GM12872 (cell line): ENCODE data around the gene PARD3B.

Experiments
- TF ChIP-seq, protein P1 (sequence below): IDR thresholded peaks from 3 replicates; pipeline ENCODE4 v1.5.1; 2011; ENCODE audit warnings: low read depth, mild to moderate bottlenecking, low read length, moderate library complexity; ENCODE audit not compliant: insufficient read depth

The PARD3B gene

DNA sequence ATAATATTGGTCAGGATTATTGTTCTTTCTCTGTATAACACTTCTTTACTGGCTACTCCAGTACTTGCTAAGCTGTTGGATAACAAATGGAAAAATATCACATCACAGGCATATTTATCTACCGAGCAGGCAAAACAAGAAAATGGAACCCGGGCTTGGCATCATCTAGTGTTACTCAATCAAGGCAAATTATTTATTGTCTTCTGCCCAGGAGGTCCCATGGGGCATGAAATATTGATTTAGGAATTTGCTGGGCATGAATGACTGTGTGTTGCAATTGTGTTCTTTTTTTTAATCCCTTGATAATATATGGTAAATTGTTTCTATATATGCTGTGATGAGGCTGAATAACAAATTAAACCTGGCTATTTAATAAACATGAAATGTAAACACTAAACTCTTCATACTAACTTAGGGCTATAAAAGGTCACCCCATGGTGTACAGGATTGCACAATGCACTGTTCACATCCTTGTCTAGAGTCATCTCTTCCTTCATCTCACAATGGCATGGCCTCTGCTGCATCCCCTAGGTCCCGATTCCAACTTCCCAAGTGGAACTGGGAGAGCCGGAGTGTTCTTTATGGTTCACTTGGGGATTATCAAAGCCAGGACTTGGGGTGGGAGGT, 2.2 kb upstream of the PARD3B start:
- TF ChIP-seq, protein P1, sequence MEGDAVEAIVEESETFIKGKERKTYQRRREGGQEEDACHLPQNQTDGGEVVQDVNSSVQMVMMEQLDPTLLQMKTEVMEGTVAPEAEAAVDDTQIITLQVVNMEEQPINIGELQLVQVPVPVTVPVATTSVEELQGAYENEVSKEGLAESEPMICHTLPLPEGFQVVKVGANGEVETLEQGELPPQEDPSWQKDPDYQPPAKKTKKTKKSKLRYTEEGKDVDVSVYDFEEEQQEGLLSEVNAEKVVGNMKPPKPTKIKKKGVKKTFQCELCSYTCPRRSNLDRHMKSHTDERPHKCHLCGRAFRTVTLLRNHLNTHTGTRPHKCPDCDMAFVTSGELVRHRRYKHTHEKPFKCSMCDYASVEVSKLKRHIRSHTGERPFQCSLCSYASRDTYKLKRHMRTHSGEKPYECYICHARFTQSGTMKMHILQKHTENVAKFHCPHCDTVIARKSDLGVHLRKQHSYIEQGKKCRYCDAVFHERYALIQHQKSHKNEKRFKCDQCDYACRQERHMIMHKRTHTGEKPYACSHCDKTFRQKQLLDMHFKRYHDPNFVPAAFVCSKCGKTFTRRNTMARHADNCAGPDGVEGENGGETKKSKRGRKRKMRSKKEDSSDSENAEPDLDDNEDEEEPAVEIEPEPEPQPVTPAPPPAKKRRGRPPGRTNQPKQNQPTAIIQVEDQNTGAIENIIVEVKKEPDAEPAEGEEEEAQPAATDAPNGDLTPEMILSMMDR = no peak

DNA sequence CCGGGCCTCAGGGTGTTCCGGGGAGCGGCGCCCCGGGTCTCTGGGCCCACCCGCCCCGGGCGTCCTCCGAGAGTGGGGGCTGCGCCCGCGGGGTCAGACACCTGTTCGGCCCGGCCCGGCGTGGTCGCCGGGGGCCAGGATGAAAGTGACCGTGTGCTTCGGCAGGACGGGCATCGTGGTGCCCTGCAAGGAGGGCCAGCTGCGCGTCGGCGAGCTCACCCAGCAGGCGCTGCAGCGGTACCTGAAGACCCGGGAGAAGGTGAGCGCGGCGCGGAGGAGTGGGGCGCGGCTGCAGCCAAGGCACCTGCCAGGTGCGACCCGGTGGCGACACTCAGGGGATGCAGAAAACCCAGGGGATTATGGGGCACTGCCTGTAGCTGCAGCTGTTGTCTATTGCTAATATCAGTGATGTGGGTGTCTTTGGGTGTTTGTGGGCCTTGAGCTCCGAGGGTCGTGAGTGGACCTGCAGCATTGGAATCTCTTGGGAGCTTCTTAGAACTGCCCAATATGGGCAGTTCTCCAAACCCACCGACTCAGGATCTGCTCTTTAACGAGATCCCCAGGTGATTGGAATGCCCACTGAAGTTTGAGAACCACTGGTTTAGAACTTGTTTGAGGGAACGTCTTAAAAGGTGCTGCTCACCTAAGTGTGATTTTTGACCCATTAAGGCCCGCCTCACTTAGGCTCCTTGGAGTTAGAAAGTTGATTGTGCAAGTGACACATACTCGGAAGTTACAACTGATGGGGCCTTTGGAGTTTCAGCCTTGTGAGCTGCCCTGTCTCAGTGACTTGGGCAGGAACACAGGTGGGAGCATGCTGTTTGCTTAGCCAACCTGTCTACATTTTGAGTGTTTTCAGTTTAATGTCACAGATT, 823 bp downstream of the PARD3B start:
- TF ChIP-seq, protein P1 = no peak

DNA sequence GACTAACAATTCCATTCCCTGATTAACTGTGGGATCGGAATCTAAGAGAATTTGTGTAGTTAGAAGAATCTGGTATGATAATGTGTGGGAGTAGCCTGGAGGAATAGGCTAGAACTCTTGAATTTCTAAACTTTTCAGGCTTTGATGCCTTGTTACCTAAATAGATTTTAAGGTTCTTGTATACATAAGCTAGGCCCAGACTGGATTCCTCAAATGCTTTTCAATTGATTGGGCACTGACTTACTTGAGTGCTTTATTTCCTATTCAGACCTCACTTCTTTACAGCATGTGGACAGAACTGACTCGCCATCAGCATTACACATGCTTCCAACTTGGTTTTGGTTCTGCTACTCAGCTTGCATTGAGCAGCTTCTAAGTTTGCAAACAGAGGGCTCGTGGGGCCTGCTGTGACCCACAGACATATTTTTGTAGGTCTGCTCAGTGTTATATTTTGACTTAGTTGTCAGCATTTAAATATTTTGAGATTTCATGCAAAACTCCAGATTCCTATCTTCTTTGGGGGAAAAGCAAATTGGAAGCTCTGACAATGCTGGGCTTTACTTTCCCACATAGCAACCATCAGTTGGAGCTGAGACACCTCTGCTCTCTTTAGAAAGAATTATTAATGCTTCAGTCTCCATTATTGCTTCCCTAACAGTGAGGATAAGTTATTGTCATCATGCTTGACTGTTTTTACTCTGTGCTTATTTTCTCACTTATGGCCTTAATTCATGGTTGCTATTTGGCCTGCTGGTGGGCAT, 5.7 kb downstream of the PARD3B start:
- TF ChIP-seq, protein P1 = no peak

DNA sequence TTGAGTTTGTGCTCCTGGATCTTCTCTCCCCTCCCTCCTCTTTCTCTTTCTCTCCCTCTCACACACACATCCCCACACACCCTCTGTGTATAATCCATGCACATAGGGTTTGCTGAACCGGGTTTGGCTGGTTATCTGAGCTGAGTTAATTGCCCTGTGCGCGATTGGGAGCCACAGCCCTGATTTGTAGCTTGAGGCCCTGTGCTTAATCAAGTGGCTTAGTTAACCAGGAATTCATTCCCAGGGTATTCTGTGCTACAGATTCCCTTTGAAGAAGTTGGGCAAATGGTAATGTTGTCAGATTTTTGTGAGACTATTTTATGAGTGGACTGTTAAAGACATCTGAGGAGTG, 6.2 kb downstream of the PARD3B start:
- TF ChIP-seq, protein P1 = no peak

DNA sequence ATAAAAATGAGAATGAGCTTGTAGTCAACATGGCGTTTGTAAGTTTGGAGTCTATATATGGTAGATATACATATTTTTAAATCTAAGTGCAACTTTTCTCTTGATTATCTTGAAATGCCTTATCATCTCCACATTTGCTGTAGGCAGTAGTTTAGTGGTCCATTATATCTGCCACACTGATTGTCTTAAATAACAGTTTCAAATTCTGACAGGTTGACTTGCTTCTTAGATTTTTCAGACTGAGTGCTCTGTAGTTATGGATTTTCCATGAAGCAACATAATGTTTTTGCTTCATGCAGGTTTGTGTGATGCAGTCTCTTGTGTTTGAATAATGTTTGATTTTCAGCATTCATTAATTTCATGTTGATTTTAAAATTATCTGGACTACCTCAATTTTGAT, 12.3 kb downstream of the PARD3B start:
- TF ChIP-seq, protein P1 = no peak

DNA sequence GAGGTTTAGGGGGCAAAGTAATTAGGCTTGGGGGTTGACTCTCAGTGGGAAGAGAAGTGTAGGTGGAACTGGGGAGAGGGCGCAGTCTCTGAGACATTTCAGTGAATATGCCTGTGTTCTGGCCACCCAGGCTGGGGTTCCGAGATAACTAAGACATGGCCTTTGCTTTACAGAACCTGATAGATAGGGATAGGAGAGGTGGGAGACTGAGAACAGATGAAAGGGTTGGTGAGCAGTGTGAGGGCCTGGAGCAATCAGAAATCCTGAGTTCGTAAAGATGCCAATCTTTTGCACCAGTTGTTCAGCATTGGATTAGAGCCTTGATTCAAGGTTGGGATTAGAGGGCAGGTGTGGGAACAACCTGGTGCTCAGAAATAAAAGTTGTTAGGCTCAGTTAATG, 15.6 kb downstream of the PARD3B start:
- TF ChIP-seq, protein P1 = no peak

DNA sequence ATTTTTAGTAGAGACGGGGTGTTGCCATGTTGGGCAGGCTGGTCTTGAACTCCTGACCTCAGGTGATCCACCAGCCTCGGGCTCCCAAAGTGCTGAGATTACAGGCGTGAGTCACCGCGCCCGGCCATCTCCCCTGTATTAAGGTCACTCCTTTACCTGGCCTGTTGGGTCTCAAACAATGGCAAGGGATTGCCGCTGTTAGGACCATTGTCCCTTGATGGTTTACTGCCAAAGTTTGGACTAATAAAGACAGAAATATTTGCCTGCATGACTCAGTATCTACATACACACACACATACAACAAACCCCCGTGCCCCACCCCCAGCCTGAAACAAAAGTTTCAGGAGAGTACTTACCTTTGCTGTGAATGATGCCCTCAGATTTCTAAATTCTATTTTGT, 16.5 kb downstream of the PARD3B start:
- TF ChIP-seq, protein P1 = no peak
